Neuronal stem cell (in vitro differentiated cells): ENCODE measurements around the gene COX7B2.
A peak's percentile ranks its signal among the peaks of the same experiment; 100 is the strongest.

ENCODE experiments used
- DNase-seq: peaks from one replicate; pipeline ENCODE4 v3.0.0-alpha.2; 2013; ENCODE audit warnings: low spot score
- H2AFZ ChIP-seq: one replicate; pipeline ENCODE4 v1.6.1; 2013; ENCODE audit warnings: mild to moderate bottlenecking, low read length, inconsistent platforms
- H2AK5ac ChIP-seq: 2 replicates; pipeline ENCODE4 v1.6.1; 2013; ENCODE audit warnings: low read depth, mild to moderate bottlenecking, inconsistent platforms, low read length, moderate library complexity, mixed read lengths
- H2BK120ac ChIP-seq: 2 replicates; pipeline ENCODE4 v1.6.1; 2013; ENCODE audit warnings: low read depth, mild to moderate bottlenecking, inconsistent platforms, low read length, moderate library complexity, mixed read lengths
- H2BK12ac ChIP-seq: one replicate; pipeline ENCODE4 v1.6.1; 2013; ENCODE audit warnings: low read length, inconsistent platforms
- H2BK15ac ChIP-seq: 2 replicates; pipeline ENCODE4 v1.6.1; 2013; ENCODE audit warnings: mild to moderate bottlenecking, low read length, inconsistent platforms, mixed read lengths
- H2BK5ac ChIP-seq: one replicate; pipeline ENCODE4 v1.6.1; 2013; ENCODE audit warnings: inconsistent platforms, mild to moderate bottlenecking, low read length, moderate library complexity
- H3K14ac ChIP-seq: one replicate; pipeline ENCODE4 v1.6.1; 2013; ENCODE audit warnings: low read length, inconsistent platforms
- H3K18ac ChIP-seq: 2 replicates; pipeline ENCODE4 v1.6.1; 2013; ENCODE audit warnings: low read length, inconsistent platforms
- H3K23ac ChIP-seq: 2 replicates; pipeline ENCODE4 v1.6.1; 2013; ENCODE audit warnings: low read depth, mild to moderate bottlenecking, mixed read lengths, low read length, inconsistent platforms; ENCODE audit not compliant: poor library complexity
- H3K27ac ChIP-seq: replicated peaks from 3 replicates; pipeline ENCODE4 v1.5.1; 2013; ENCODE audit warnings: low read length, inconsistent platforms
- H3K27me3 ChIP-seq, 3 experiments: 2 replicates each; pipeline ENCODE4 v1.6.1; 2013; ENCODE audit warnings: low read length in 3 of 3, mild to moderate bottlenecking in 2 of 3, inconsistent platforms in 1 of 3, low read depth in 1 of 3, mixed read lengths in 1 of 3, moderate library complexity in 1 of 3; ENCODE audit not compliant: control insufficient read depth in 3 of 3, insufficient read depth in 3 of 3
- H3K36me3 ChIP-seq, 2 donors: replicated peaks in 1 of 2; 2 replicates each; pipeline ENCODE4 v1.6.1; 2013; ENCODE audit warnings: low read length in 2 of 2; ENCODE audit not compliant: control insufficient read depth in 2 of 2, insufficient read depth in 2 of 2
- H3K4ac ChIP-seq: 2 replicates; pipeline ENCODE4 v1.6.1; 2013; ENCODE audit warnings: inconsistent platforms, mild to moderate bottlenecking, low read length, moderate library complexity
- H3K4me1 ChIP-seq, 2 donors: 1 replicate in 1 of 2; 2 replicates in 1 of 2; pipeline ENCODE4 v1.6.1; 2013; ENCODE audit warnings: low read length in 2 of 2, low read depth in 1 of 2; ENCODE audit not compliant: control insufficient read depth in 2 of 2, insufficient read depth in 1 of 2
- H3K4me2 ChIP-seq: one replicate; pipeline ENCODE4 v1.6.1; 2013; ENCODE audit warnings: mild to moderate bottlenecking, low read length, inconsistent platforms; ENCODE audit not compliant: insufficient read depth, poor library complexity, severe bottlenecking
- H3K4me3 ChIP-seq, 2 donors: 2 replicates each; pipeline ENCODE4 v1.5.1; 2013; ENCODE audit warnings: low read length in 2 of 2, mild to moderate bottlenecking in 2 of 2, inconsistent platforms in 1 of 2, moderate library complexity in 1 of 2
- H3K79me1 ChIP-seq: one replicate; pipeline ENCODE4 v1.6.1; 2013; ENCODE audit warnings: low read depth, mild to moderate bottlenecking, inconsistent platforms, low read length, moderate library complexity
- H3K9ac ChIP-seq: one replicate; pipeline ENCODE4 v1.6.1; 2013; ENCODE audit warnings: mild to moderate bottlenecking, low read depth, low read length, inconsistent platforms; ENCODE audit not compliant: poor library complexity
- H3K9me3 ChIP-seq, 2 donors: replicated peaks in 1 of 2; 2 replicates each; pipeline versions ENCODE3 to v1.6.1; 2013; ENCODE audit warnings: low read length in 2 of 2, mild to moderate bottlenecking in 2 of 2, inconsistent platforms in 1 of 2, low read depth in 1 of 2, mixed read lengths in 1 of 2, moderate library complexity in 1 of 2; ENCODE audit not compliant: control insufficient read depth in 2 of 2, insufficient read depth in 1 of 2
- H4K8ac ChIP-seq: one replicate; pipeline ENCODE4 v1.6.1; 2013; ENCODE audit warnings: low read depth, mild to moderate bottlenecking, inconsistent platforms, low read length, moderate library complexity
- H4K91ac ChIP-seq: one replicate; pipeline ENCODE4 v1.6.1; 2013; ENCODE audit warnings: low read length, low read depth, mild to moderate bottlenecking, inconsistent platforms; ENCODE audit not compliant: poor library complexity
- WGBS, 2 donors: extraction: QIAGEN DNeasy Blood & Tissue Kit; methylation state at CpG; one replicate each; pipeline ENCODE4 v1.1.7; 2013; ENCODE audit warnings: missing lambda C conversion rate in 2 of 2, mixed read lengths in 1 of 2; ENCODE audit not compliant: insufficient read length in 2 of 2, insufficient replicate concordance in 1 of 2; ENCODE audit errors: extremely low coverage in 2 of 2; 5-methylcytosine and 5-hydroxymethylcytosine counted together

The COX7B2 gene

GRCh38 chr4:46937493-46937892, 28.4 kb upstream of the COX7B2 start:
- H3K18ac ChIP-seq, result no peak overlapping the region
- H3K9me3 ChIP-seq, result no peaks in the 10 kb centered on the region
- no peak for DNase-seq

GRCh38 chr4:46934726-46935125, 25.7 kb upstream of the COX7B2 start:
- no peak overlapping the region for H3K9ac ChIP-seq
- H2BK5ac ChIP-seq, result no peak overlapping the region
- H2BK120ac ChIP-seq, result no peak overlapping the region
- no peak overlapping the region for H3K4ac ChIP-seq
- H3K79me1 ChIP-seq, result no peaks in the 10 kb centered on the region
- no peak overlapping the region for H3K4me3 ChIP-seq
- H4K8ac ChIP-seq, result no peak overlapping the region
- DNase-seq, result no peak
- no peak overlapping the region for H3K14ac ChIP-seq
- H3K36me3 ChIP-seq, result no peaks in the 10 kb centered on the region
- H3K27ac ChIP-seq, result no peak overlapping the region
- no peak overlapping the region for H2AFZ ChIP-seq
- H3K23ac ChIP-seq, result no peak overlapping the region
- no peaks in the 10 kb centered on the region for H3K9me3 ChIP-seq
- H3K4me1 ChIP-seq, result no peaks in the 10 kb centered on the region
- no peak overlapping the region for H2BK15ac ChIP-seq
- H3K27me3 ChIP-seq, result no peaks in the 10 kb centered on the region
- no peak overlapping the region for H2AK5ac ChIP-seq
- H4K91ac ChIP-seq, result no peak overlapping the region
- no peak overlapping the region for H3K4me2 ChIP-seq
- H3K18ac ChIP-seq, result no peak overlapping the region
- no CpG with 5 or more reads among the region's 2 CpGs for WGBS, 2 donors
- no peak overlapping the region for H2BK12ac ChIP-seq

More at GRCh38 chr4:46937493-46937892, 28.4 kb upstream of the COX7B2 start:
- H3K36me3 ChIP-seq, result no peaks in the 10 kb centered on the region
- WGBS, 2 donors, result no CpG with 5 or more reads among the region's 1 CpG
- no peak overlapping the region for H3K14ac ChIP-seq
- H3K27me3 ChIP-seq, result no peaks in the 10 kb centered on the region
- no peak overlapping the region for H3K4ac ChIP-seq
- H4K8ac ChIP-seq, result no peak overlapping the region
- no peak overlapping the region for H3K23ac ChIP-seq
- H3K4me2 ChIP-seq, result no peak overlapping the region
- no peak overlapping the region for H4K91ac ChIP-seq
- no peak overlapping the region for H2AFZ ChIP-seq
- no peak overlapping the region for H3K4me3 ChIP-seq
- no peak overlapping the region for H2BK12ac ChIP-seq
- no peak overlapping the region for H3K9ac ChIP-seq
- H2AK5ac ChIP-seq, result no peak overlapping the region
- no peaks in the 10 kb centered on the region for H3K79me1 ChIP-seq
- H2BK120ac ChIP-seq, result no peak overlapping the region
- H3K4me1 ChIP-seq, result no peaks in the 10 kb centered on the region
- H2BK5ac ChIP-seq, result no peak overlapping the region
- no peak overlapping the region for H3K27ac ChIP-seq
- no peak overlapping the region for H2BK15ac ChIP-seq

GRCh38 chr4:46933686-46934085, 24.6 kb upstream of the COX7B2 start:
- H3K4me2 ChIP-seq, result no peak overlapping the region
- H3K36me3 ChIP-seq, result no peaks in the 10 kb centered on the region
- H4K91ac ChIP-seq, result no peak overlapping the region
- no peak overlapping the region for H2BK120ac ChIP-seq
- no peak overlapping the region for H3K9ac ChIP-seq
- no CpG with 5 or more reads among the region's 3 CpGs for WGBS, 2 donors
- H3K27me3 ChIP-seq, result no peaks in the 10 kb centered on the region
- no peak overlapping the region for H3K4me3 ChIP-seq
- no peak overlapping the region for H2BK12ac ChIP-seq
- H2AK5ac ChIP-seq, result no peak overlapping the region
- H2BK5ac ChIP-seq, result no peak overlapping the region
- no peak overlapping the region for H2AFZ ChIP-seq
- no peak overlapping the region for H3K4ac ChIP-seq
- H3K27ac ChIP-seq, result no peak overlapping the region
- H3K23ac ChIP-seq, result no peak overlapping the region
- H3K18ac ChIP-seq, result no peak overlapping the region
- no peaks in the 10 kb centered on the region for H3K79me1 ChIP-seq
- no peaks in the 10 kb centered on the region for H3K4me1 ChIP-seq
- H2BK15ac ChIP-seq, result no peak overlapping the region
- no peak for DNase-seq
- H4K8ac ChIP-seq, result no peak overlapping the region
- H3K9me3 ChIP-seq, result no peaks in the 10 kb centered on the region
- no peak overlapping the region for H3K14ac ChIP-seq

- H2BK15ac ChIP-seq, result no peak overlapping the region
- H3K23ac ChIP-seq, result no peak overlapping the region
- no peaks in the 10 kb centered on the region for H3K4me1 ChIP-seq
- H3K9ac ChIP-seq, result no peak overlapping the region
- H2BK120ac ChIP-seq, result no peak overlapping the region
- no peaks in the 10 kb centered on the region for H3K79me1 ChIP-seq
- no peak overlapping the region for H4K91ac ChIP-seq
- H3K18ac ChIP-seq, result no peak overlapping the region
- DNase-seq, result peak; percentile 35
- H3K9me3 ChIP-seq, result no peaks in the 10 kb centered on the region
- H3K4me2 ChIP-seq, result no peak overlapping the region
- no peak overlapping the region for H3K4me3 ChIP-seq
- no peak overlapping the region for H3K4ac ChIP-seq
- no peak overlapping the region for H3K14ac ChIP-seq
- no peaks in the 10 kb centered on the region for H3K27me3 ChIP-seq
- no peak overlapping the region for H2AK5ac ChIP-seq
- H4K8ac ChIP-seq, result no peak overlapping the region
- no peak overlapping the region for H2BK5ac ChIP-seq
- no peaks in the 10 kb centered on the region for H3K36me3 ChIP-seq
- H2BK12ac ChIP-seq, result no peak overlapping the region
- H3K27ac ChIP-seq, result no peak overlapping the region
- H2AFZ ChIP-seq, result no peak overlapping the region
- WGBS, 2 donors, result no CpG with 5 or more reads among the region's 3 CpGs
Observed at GRCh38 chr4:46931981-46932380, 22.9 kb upstream of the COX7B2 start.
